HepG2 (cell line): ENCODE data around the gene ATP2B2. TPM values are rescaled to one million over a fixed set of nuclear protein-coding genes. Genes with fewer than 3 reads are reported as not detected.

ENCODE experiments used
- ATAC-seq: fragments of 200-7000 bp; cut with Tn5 transposase; 3 replicates; pipeline ENCODE4 v1.9.1; 2020; ENCODE audit warnings: mild to moderate bottlenecking, moderate library complexity
- BruUV-seq: library from RNA; stranded (reverse); fragments of 400-500 nt; replicated peaks from 2 replicates; lab custom pipeline; 2021; lab: Mats Ljungman, UMichigan
- CTCF ChIA-PET: fragments of 300-600 bp; formaldehyde crosslinking; extraction: SDS; loops from one replicate; lab custom pipeline; 2021; ENCODE audit warnings: low total read pairs, inconsistent platforms, low intra/inter-chr PET ratio; lab: Yijun Ruan, JAX
- POLR2A ChIA-PET: fragments of 350-600 bp; sonication (Branson Sonifier 250); formaldehyde crosslinking; loops from one replicate; lab custom pipeline; 2020; ENCODE audit warnings: antibody characterized with exemption, inconsistent platforms; lab: Yijun Ruan, JAX
- DNase-seq: peaks from one replicate; pipeline ENCODE4 v3.0.0-alpha.2; 2015; ENCODE audit warnings: low spot score
- FAIRE-seq: peaks from 3 replicates; lab custom pipeline; 2011; peaks lifted over from hg19 to GRCh38; lab: Jason Lieb, UNC
- H2AFZ ChIP-seq: one replicate; pipeline ENCODE4 v1.6.1; 2011; ENCODE audit warnings: low read length, inconsistent platforms
- H3K27ac ChIP-seq: fragments of 300-600 bp; 3 replicates; pipeline ENCODE4 v1.8.0; 2011; ENCODE audit warnings: mixed run types, mild to moderate bottlenecking, mixed read lengths, low read length, inconsistent platforms; ENCODE audit not compliant: insufficient read depth; ENCODE audit errors: extremely low read length
- H3K27me3 ChIP-seq, 2 experiments: fragments of 200-600 bp in 1 of 2; 2 replicates in 1 of 2; 3 replicates in 1 of 2; pipeline versions ENCODE4 v1.6.0 to v1.8.0; 2011; ENCODE audit warnings: low read length in 2 of 2, mild to moderate bottlenecking in 2 of 2, moderate library complexity in 2 of 2, inconsistent platforms in 1 of 2; ENCODE audit not compliant: insufficient read depth in 2 of 2, control insufficient read depth in 1 of 2
- H3K36me3 ChIP-seq, 2 experiments: fragments of 200-600 bp in 1 of 2; replicated peaks in 1 of 2; 2 replicates in 1 of 2; 3 replicates in 1 of 2; pipeline versions ENCODE4 v1.5.1 to v1.8.0; 2011; ENCODE audit warnings: low read length in 2 of 2, inconsistent platforms in 1 of 2; ENCODE audit not compliant: insufficient read depth in 2 of 2, control insufficient read depth in 1 of 2
- H3K4me1 ChIP-seq: 2 replicates; pipeline ENCODE4 v1.5.1; 2012; ENCODE audit warnings: low read length, inconsistent platforms; ENCODE audit not compliant: insufficient read depth
- H3K4me2 ChIP-seq: 2 replicates; pipeline ENCODE4 v1.6.0; 2011; ENCODE audit warnings: low read depth, low read length, inconsistent platforms
- H3K4me3 ChIP-seq, 3 experiments: fragments of 200-600 bp in 1 of 3; sonication (generic), shearing (Covaris generic) in 1 of 3; replicated peaks in 1 of 3; 2 replicates each; pipeline ENCODE4 v1.5.1; 2011 to 2016; ENCODE audit warnings: low read length in 3 of 3, inconsistent platforms in 2 of 3, low read depth in 2 of 3, mild to moderate bottlenecking in 2 of 3, control low read depth in 1 of 3, mixed read lengths in 1 of 3; ENCODE audit not compliant: insufficient read depth in 1 of 3
- H3K79me2 ChIP-seq: one replicate; pipeline ENCODE4 v1.6.1; 2011; ENCODE audit warnings: low read length, inconsistent platforms; ENCODE audit not compliant: insufficient read depth
- H3K9ac ChIP-seq: 2 replicates; pipeline ENCODE4 v1.6.0; 2011; ENCODE audit warnings: mild to moderate bottlenecking, low read depth, low read length, inconsistent platforms; ENCODE audit not compliant: insufficient read depth
- H3K9me3 ChIP-seq: 2 replicates; pipeline ENCODE4 v1.5.1; 2012; ENCODE audit warnings: mild to moderate bottlenecking, low read length
- H4K20me1 ChIP-seq: 2 replicates; pipeline ENCODE4 v1.6.0; 2011; ENCODE audit warnings: inconsistent platforms, mild to moderate bottlenecking, low read length, moderate library complexity; ENCODE audit not compliant: insufficient read depth
- CAMTA2 ChIP-seq: sonication (generic); formaldehyde crosslinking; IDR thresholded peaks from 2 replicates; pipeline ENCODE4 v1.4.0; 2020; ENCODE audit warnings: mild to moderate bottlenecking, missing genetic modification reagents, borderline replicate concordance
- CBX2 ChIP-seq, 2 experiments: fragments of 200-600 bp in 1 of 2; sonication (generic); formaldehyde crosslinking in 1 of 2; IDR thresholded peaks; 2 replicates each; pipeline versions ENCODE4 v1.7.0 to v1.8.1; 2018 to 2022; ENCODE audit warnings: low read depth in 2 of 2, low read length in 1 of 2, mild to moderate bottlenecking in 1 of 2, missing genetic modification reagents in 1 of 2
- CREM ChIP-seq, 2 experiments: sonication (generic) in 1 of 2; formaldehyde crosslinking in 1 of 2; IDR thresholded peaks; 2 replicates each; pipeline versions ENCODE4 v1.4.0 to v1.6.1; 2016 to 2020; ENCODE audit warnings: antibody characterized with exemption in 1 of 2, mild to moderate bottlenecking in 1 of 2, missing genetic modification reagents in 1 of 2
- HCFC1 ChIP-seq: fragments of 150-350 bp; IDR thresholded peaks from 2 replicates; pipeline ENCODE4 v1.6.1; 2014; ENCODE audit warnings: low read depth, low read length
- KAT8 ChIP-seq: IDR thresholded peaks from 2 replicates; pipeline ENCODE4 v1.6.1; 2016; ENCODE audit warnings: missing genetic modification reagents, missing compliant biosample characterization
- KDM4B ChIP-seq: sonication (generic); formaldehyde crosslinking; IDR thresholded peaks from 2 replicates; pipeline ENCODE4 v1.4.0; 2020; ENCODE audit warnings: missing genetic modification reagents
- KMT2B ChIP-seq: IDR thresholded peaks from 2 replicates; pipeline ENCODE4 v1.6.1; 2016; ENCODE audit warnings: missing genetic modification reagents, missing compliant biosample characterization
- MLXIP ChIP-seq: sonication (generic); formaldehyde crosslinking; IDR thresholded peaks from 2 replicates; pipeline ENCODE4 v1.9.0; 2021; ENCODE audit warnings: missing genetic modification reagents, borderline replicate concordance
- POLR2AphosphoS5 ChIP-seq: IDR thresholded peaks from 2 replicates; pipeline ENCODE4 v1.6.1; 2012; ENCODE audit warnings: low read depth, low read length
- PRDM4 ChIP-seq: sonication (generic); formaldehyde crosslinking; IDR thresholded peaks from 2 replicates; pipeline ENCODE4 v1.9.0; 2021; ENCODE audit warnings: missing genetic modification reagents, borderline replicate concordance
- PRMT3 ChIP-seq: sonication (generic); formaldehyde crosslinking; IDR thresholded peaks from 2 replicates; pipeline ENCODE4 v1.8.1; 2022; ENCODE audit warnings: low read depth, mild to moderate bottlenecking, moderate library complexity, missing genetic modification reagents, borderline replicate concordance
- RARA ChIP-seq: IDR thresholded peaks from 2 replicates; pipeline ENCODE4 v1.6.1; 2016; ENCODE audit warnings: missing genetic modification reagents, missing compliant biosample characterization
- SIX4 ChIP-seq: sonication (generic); formaldehyde crosslinking; IDR thresholded peaks from 2 replicates; pipeline ENCODE4 v1.4.0; 2020; ENCODE audit warnings: missing genetic modification reagents
- SP4 ChIP-seq: sonication (generic); formaldehyde crosslinking; IDR thresholded peaks from 2 replicates; pipeline ENCODE4 v1.8.1; 2023; ENCODE audit warnings: mild to moderate bottlenecking, missing genetic modification reagents
- STAT5B ChIP-seq: sonication (generic); formaldehyde crosslinking; IDR thresholded peaks from 2 replicates; pipeline ENCODE4 v1.4.0; 2020; ENCODE audit warnings: missing genetic modification reagents
- ZBTB7A ChIP-seq: sonication (generic); formaldehyde crosslinking; IDR thresholded peaks from 2 replicates; pipeline ENCODE4 v1.8.0; 2022; ENCODE audit warnings: mild to moderate bottlenecking, missing genetic modification reagents
- WGBS: methylation state at CpG from one replicate; pipeline ENCODE4 v1.1.6; 2017; ENCODE audit warnings: low lambda C conversion rate; 5-methylcytosine and 5-hydroxymethylcytosine counted together
- in situ Hi-C: cut with HindIII; loops from 2 replicates; pipeline ENCODE4 v1.10.0; 2017; ENCODE audit warnings: low pct_unique_long_range_greater_than_20kb; ENCODE audit not compliant: extremely low pct_ligation_motif_present
- intact Hi-C: fragments of 100-400 bp; cut with micrococcal nuclease; formaldehyde crosslinking; loops from one replicate; pipeline ENCODE4 v1.10.0; 2022; ENCODE audit not compliant: unreplicated experiment
- polyA plus RNA-seq, 8 experiments: library from polyadenylated mRNA; depleted of rRNA in 3 of 8; stranded (reverse) in 7 of 8; unstranded in 1 of 8; fragments of >200 nt; fragmentation: Illumina TruSeq in 4 of 8; extraction: Trizol in 4 of 8; gene quantifications; 2 replicates each; pipeline versions ENCODE4 v1.2.1 to v1.2.3, GENCODE V29; 2011 to 2016; ENCODE audit warnings: low read depth in 4 of 8, missing spikeins in 1 of 8, mixed read lengths in 1 of 8; ENCODE audit not compliant: insufficient read depth in 1 of 8
- total RNA-seq, 5 experiments: library from RNA; depleted of rRNA; stranded (reverse); fragments of >200 nt; fragmentation: Illumina TruSeq; extraction: Trizol; gene quantifications; 2 replicates each; pipeline ENCODE4 v1.2.3, GENCODE V29; 2016; ENCODE audit warnings: low read depth in 1 of 5

Gene ATP2B2
- total and polyA plus RNA-seq, 2 of the 13 experiments (the other 11 are each of a cell fraction or from before 2014, with no cell fraction given): 1.5 to 2.3 TPM

GRCh38 chr3:10288575-10288960, 216.8 kb downstream of the ATP2B2 start:
- POLR2A ChIA-PET: no interaction called here
- FAIRE-seq (no peak), ATAC-seq (no peak), DNase-seq (no peak)
- no peak overlapping the region for H3K27ac ChIP-seq
- no TSS peak for BruUV-seq
- CTCF ChIA-PET: no interaction called here
- no peaks in the 10 kb centered on the region for H3K79me2 ChIP-seq
- intact Hi-C loops: no loop called here
- no peaks in the 10 kb centered on the region for H3K27me3 ChIP-seq
- H3K4me1 ChIP-seq: peaks cover 28% of the 10 kb centered on the region
- in situ Hi-C loops: no loop called here
- no peak overlapping the region for H3K4me3 ChIP-seq
- 100% methylated on average over 9 of the region's 11 CpGs for WGBS
- H3K9me3 ChIP-seq: no peaks in the 10 kb centered on the region
- peaks cover 10 to 23% of the 10 kb centered on the region in 2 experiments; a peak in 4 of 5 replicates for H3K36me3 ChIP-seq
- H3K4me2 ChIP-seq: no peak overlapping the region
- no peak overlapping the region for H3K9ac ChIP-seq
- H2AFZ ChIP-seq: no peak overlapping the region
- H4K20me1 ChIP-seq: no peaks in the 10 kb centered on the region
- TF ChIP-seq CAMTA2 (CRISPR knock-in tag) (no peak), STAT5B (no peak), CREM (IDR thresholded peaks at IDR 0.05) (no peak), CREM (CRISPR knock-in tag; IDR thresholded peaks at IDR 0.05) (no peak), PRMT3 (no peak), KMT2B (CRISPR knock-in tag) (no peak), PRDM4 (no peak), MLXIP (CRISPR knock-in tag) (no peak), SIX4 (CRISPR knock-in tag) (no peak), CBX2 (IDR thresholded peaks at IDR 0.05; ENCODE audit: low read depth, low read length) (no peak), CBX2 (CRISPR knock-in tag; IDR thresholded peaks at IDR 0.05; ENCODE audit: low read depth) (no peak), SP4 (no peak), HCFC1 (no peak), POLR2AphosphoS5 (no peak), ZBTB7A (CRISPR knock-in tag) (no peak), KDM4B (CRISPR knock-in tag) (no peak), RARA (CRISPR knock-in tag) (no peak), KAT8 (CRISPR knock-in tag) (no peak)
